Measurements from ENCODE around the gene PECR. TPM values are rescaled to one million over a fixed set of nuclear protein-coding genes. Genes with fewer than 3 reads are reported as not detected.
"Not testable (repeated sequence)": the region's sequence is repeated elsewhere in the genome, so short reads cannot be mapped to it uniquely, and the experiment has no call there.

PECR gene
- polyA plus RNA-seq, 1 donor: 6.4 TPM

GRCh38 chr2:216029416-216030129 is 52.0 kb downstream of the PECR start:
- DNase-seq (ENCODE audit: low read depth): no peak

GRCh38 chr2:216024779-216025336 is 56.8 kb downstream of the PECR start:
- DNase-seq (ENCODE audit: low read depth): no peak

- DNase-seq (ENCODE audit: low read depth): no peak
These were observed 58.5 kb downstream of the PECR start for GRCh38 chr2:216023055-216023648.

- DNase-seq (ENCODE audit: low read depth): no peak
These were observed 59.6 kb downstream of the PECR start for GRCh38 chr2:216021768-216022565.

- DNase-seq (ENCODE audit: low read depth): no peak
These were observed 62.9 kb downstream of the PECR start for GRCh38 chr2:216018709-216019108.

GRCh38 chr2:216017365-216017764 is 64.2 kb downstream of the PECR start:
- no peak for DNase-seq (ENCODE audit: low read depth)

GRCh38 chr2:216016581-216016980 is 65.0 kb downstream of the PECR start:
- no peak for DNase-seq (ENCODE audit: low read depth)

GRCh38 chr2:216015722-216016464 is 65.7 kb downstream of the PECR start:
- no peak for DNase-seq (ENCODE audit: low read depth)

- no peak for DNase-seq (ENCODE audit: low read depth)
These were observed 66.6 kb downstream of the PECR start for GRCh38 chr2:216014986-216015385.

GRCh38 chr2:216014006-216014405 is 67.6 kb downstream of the PECR start:
- DNase-seq (ENCODE audit: low read depth): no peak

- DNase-seq (ENCODE audit: low read depth): no peak
These were observed 68.3 kb downstream of the PECR start, which contains the start of gene MREG for GRCh38 chr2:216013080-216013909. Gene MREG, minus strand, starts transcription at chr2:216013551. Its CDS starts 224 bp downstream, at chr2:216013327.

GRCh38 chr2:216012830-216013079 is 68.9 kb downstream of the PECR start:
- no peak for DNase-seq (ENCODE audit: low read depth)

- DNase-seq (ENCODE audit: low read depth): no peak
These were observed 69.3 kb downstream of the PECR start for GRCh38 chr2:216012133-216012829.

- DNase-seq (ENCODE audit: low read depth): not testable (repeated sequence)
These were observed 72.4 kb downstream of the PECR start for GRCh38 chr2:216009215-216009614.

- no peak for DNase-seq (ENCODE audit: low read depth)
These were observed 73.2 kb downstream of the PECR start for GRCh38 chr2:216008387-216008786.

GRCh38 chr2:216006164-216006663 is 75.4 kb downstream of the PECR start:
- no peak for DNase-seq (ENCODE audit: low read depth)

- DNase-seq (ENCODE audit: low read depth): no peak
These were observed 76.8 kb downstream of the PECR start for GRCh38 chr2:216004697-216005283.

- DNase-seq (ENCODE audit: low read depth): no peak
These were observed 77.5 kb downstream of the PECR start for GRCh38 chr2:216003876-216004696.

- DNase-seq (ENCODE audit: low read depth): no peak
These were observed 78.9 kb downstream of the PECR start for GRCh38 chr2:216002693-216003092.
